GM18873 (cell line): ENCODE measurements around the gene APOC4.
A peak's percentile ranks its signal among the peaks of the same experiment; 100 is the strongest.
"Not testable (repeated sequence)": the region's sequence is repeated elsewhere in the genome, so short reads cannot be mapped to it uniquely, and the experiment has no call there.

Source experiments
- ATAC-seq: cut with Tn5 transposase; IDR thresholded peaks from one replicate; pipeline ENCODE4 v1.9.1; 2021; ENCODE audit warnings: mild to moderate bottlenecking, moderate library complexity, moderate number of reproducible peaks; ENCODE audit not compliant: unreplicated experiment, low FRiP score

Gene APOC4

GRCh38 chr19:44913512-44914432, 28.3 kb upstream of the APOC4 start:
- not testable (repeated sequence) for ATAC-seq

- ATAC-seq: peak; percentile 58
Observed at GRCh38 chr19:44914433-44915206, 27.4 kb upstream of the APOC4 start, which contains the start of gene APOC1. Gene APOC1 (plus strand): TSS chr19:44914608. CDS start chr19:44914892, 284 bp downstream.

- ATAC-seq: no peak
Observed at GRCh38 chr19:44924243-44924725, 17.8 kb upstream of the APOC4 start.

GRCh38 chr19:44925114-44925891, 16.7 kb upstream of the APOC4 start:
- no peak for ATAC-seq

GRCh38 chr19:44926245-44927077, 15.6 kb upstream of the APOC4 start:
- ATAC-seq: not testable (repeated sequence)

- no peak for ATAC-seq
Observed at GRCh38 chr19:44927746-44928145, 14.3 kb upstream of the APOC4 start.

- ATAC-seq: no peak
Observed at GRCh38 chr19:44930088-44930487, 11.9 kb upstream of the APOC4 start.

GRCh38 chr19:44931541-44931940, 10.5 kb upstream of the APOC4 start:
- ATAC-seq: no peak

GRCh38 chr19:44939668-44940067, 2.4 kb upstream of the APOC4 start:
- no peak for ATAC-seq

- ATAC-seq: no peak
Observed at GRCh38 chr19:44943801-44944249, 1.8 kb downstream of the APOC4 start.

- no peak for ATAC-seq
Observed at GRCh38 chr19:44947041-44947581, 5.1 kb downstream of the APOC4 start.

GRCh38 chr19:44948237-44948636, 6.2 kb downstream of the APOC4 start:
- ATAC-seq: no peak

GRCh38 chr19:44948763-44949374, 6.8 kb downstream of the APOC4 start:
- no peak for ATAC-seq

GRCh38 chr19:44949550-44949949, 7.5 kb downstream of the APOC4 start:
- no peak for ATAC-seq

- no peak for ATAC-seq
Observed at GRCh38 chr19:44951179-44952159, 9.4 kb downstream of the APOC4 start.

GRCh38 chr19:44954278-44954648, 12.2 kb downstream of the APOC4 start:
- ATAC-seq: no peak

GRCh38 chr19:44954649-44955504, 12.8 kb downstream of the APOC4 start, which contains the start of gene CLPTM1:
Gene CLPTM1 (plus strand): TSS chr19:44955380. CDS start chr19:44955396, 16 bp downstream.
- peak; percentile 68 for ATAC-seq
